HG03571 (cell line): ENCODE results near the gene TMEM156.
"Not testable (repeated sequence)": the region's sequence is repeated elsewhere in the genome, so short reads cannot be mapped to it uniquely, and the experiment has no call there.

Source experiments
- ATAC-seq: cut with Tn5 transposase; IDR thresholded peaks from one replicate; pipeline ENCODE4 v1.9.1; 2021; ENCODE audit not compliant: unreplicated experiment

Gene TMEM156

GRCh38 chr4:38993683-38994082 is 38.5 kb downstream of the TMEM156 start:
- no peak for ATAC-seq

- no peak for ATAC-seq
Observed at GRCh38 chr4:38990241-38990640, 42.0 kb downstream of the TMEM156 start.

DNA sequence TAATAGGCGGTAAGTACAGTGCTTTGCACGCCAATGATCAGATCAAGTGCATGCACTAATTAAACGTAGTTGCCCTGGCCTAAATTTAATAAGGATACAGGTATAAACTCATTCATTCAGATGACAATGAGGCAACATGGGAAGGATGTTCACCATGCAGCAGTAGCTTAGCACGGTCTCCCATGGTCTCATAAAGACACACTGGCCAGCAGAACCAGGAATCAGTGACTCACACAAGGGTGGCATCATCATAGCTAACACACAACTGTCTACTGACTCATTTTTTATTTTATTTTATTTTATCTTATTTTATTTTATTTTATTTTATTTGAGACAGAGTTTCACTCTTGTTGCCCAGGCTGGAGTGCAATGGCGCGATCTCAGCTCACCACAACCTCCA is 42.7 kb downstream of the TMEM156 start:
- no peak for ATAC-seq

DNA sequence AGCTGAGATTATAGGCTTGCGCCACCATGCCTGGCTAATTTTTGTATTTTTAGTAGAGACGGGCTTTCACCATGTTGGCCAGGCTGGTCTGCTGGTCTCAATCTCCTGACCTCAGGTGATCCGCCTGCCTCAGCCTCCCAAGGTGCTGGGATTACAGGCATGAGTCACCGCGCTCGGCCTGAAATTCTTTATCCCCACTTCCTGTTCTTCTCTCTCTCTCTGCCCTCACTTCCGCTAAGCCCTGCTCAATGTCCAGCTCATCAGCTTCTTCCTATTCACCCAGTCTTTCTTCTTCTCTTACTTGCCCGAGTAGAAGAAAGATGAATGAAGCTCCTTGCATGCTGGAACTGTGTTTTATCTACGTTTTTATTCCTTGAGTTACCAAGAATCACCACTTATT is 43.9 kb downstream of the TMEM156 start:
- not testable (repeated sequence) for ATAC-seq

DNA sequence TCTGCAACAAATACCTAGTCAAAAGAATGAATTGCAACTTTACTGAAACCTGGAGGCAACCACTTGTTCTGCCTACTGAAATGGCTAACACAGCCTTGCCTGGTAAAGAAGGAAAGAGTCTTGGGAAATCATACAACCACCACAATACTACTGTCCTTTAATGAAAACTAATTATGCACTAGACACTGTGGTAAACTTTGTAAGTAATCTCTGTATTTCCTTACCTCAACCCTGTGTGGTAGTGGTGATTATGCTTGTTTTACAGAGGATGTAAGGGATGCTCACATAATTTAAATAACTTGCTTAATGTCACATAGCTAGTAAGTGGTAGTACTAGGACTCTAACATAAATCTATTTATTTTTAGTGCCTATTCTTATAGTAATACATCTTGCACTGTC is 44.7 kb downstream of the TMEM156 start:
- ATAC-seq: no peak

- no peak for ATAC-seq
Observed at GRCh38 chr4:38985410-38986100, 46.7 kb downstream of the TMEM156 start.

GRCh38 chr4:38983787-38984598 is 48.2 kb downstream of the TMEM156 start:
- ATAC-seq: no peak

GRCh38 chr4:38983291-38983690 is 48.9 kb downstream of the TMEM156 start:
- no peak for ATAC-seq

DNA sequence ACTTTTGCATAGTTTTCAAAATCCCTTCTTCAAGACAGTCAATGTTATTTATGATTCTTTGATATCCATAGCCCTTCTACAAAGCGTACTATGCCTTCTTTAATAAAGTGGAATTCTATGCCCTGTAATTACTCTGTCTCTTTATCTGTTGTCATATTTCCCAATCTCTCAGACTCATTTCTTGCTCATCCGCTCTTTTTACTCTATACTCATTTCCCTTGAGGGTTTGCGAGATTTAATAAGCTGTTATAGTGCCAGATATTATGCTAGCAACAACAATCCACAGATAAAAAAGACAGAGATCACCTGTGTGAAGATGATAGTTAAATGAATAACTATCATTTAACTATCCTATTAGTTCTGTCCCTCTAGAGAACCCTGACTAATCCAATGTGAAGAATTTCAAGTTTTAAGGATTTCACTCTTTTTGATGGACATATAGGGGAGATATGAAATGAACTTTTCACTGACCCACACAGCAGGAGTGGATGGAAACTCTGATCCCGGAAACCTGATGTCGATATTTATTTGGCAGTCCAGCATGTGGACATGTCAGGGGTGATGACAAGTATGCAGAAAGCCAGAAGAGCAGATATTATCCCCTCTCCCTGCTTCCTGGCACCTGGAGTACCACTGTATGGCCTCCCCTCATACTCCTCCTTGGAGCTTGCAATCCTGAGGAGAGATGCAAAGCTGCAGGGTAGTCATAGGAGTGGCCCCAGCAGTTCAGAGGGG is 49.7 kb downstream of the TMEM156 start:
- no peak for ATAC-seq

DNA sequence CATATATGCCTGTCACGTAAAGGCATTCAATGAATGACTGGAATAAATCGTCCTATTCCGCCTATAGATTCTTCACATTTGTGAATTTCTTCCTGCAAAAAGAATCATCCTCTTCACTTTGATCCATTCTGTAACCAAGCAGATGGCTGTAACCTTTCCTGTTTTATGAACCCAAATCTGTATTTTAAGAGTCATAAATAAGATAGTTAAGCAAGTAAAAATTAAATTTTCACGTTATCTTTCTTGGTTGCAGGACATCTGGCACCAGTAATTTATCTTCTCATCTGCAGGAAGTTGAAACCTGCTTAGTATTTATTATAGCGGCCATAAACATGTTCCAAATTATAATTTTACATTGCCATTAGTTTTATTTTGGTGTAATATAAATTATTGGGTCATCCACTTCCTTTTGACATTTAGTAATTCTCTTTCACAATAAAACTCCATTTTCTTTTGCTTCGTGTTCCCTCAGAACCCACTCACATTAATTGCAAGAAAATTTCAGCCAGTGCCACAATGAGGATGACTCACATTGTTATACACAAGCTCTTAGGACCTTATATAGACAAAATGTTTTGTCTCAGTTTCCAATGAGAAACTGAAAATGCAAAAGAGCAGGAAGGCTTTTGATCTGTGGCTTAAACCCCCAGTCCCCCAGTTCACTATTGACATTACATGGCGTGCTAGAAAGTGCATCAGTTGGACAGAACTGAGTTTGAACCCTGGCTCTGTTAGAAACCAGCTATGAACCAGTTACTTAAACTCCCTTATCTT is 51.1 kb downstream of the TMEM156 start:
- ATAC-seq: no peak

DNA sequence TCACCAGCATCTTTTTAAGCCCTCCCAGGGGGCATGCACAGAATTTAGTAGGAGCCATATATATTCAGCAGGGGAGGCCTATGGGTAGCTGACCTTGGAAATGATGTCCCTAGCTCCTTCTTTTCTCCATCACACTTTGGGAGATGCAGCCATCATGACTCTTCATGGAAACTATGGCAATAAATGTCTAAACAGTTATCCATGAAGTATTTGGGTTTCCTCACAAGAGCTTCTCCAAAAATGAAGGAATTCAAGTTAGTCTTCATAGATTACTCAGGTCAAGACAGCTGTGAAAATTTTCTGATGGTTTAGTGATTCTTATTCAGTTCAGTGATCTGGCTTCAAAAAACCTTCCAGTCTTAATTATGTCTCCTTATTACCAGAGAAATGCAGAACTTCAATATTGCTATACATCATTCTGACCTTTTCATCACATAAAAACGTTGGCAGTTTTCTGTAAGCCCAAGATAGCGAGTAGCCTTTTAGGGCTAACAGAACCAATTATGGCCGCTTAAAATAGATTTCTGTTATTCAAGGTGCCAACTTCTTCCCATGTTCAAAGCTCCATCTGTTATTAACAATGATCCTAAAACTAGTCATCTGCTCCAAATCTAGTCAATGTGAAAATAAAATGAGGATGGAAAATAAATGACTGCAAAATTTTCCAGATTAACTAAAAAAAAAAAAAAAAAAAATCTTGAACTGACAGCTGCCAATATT is 52.5 kb downstream of the TMEM156 start:
- ATAC-seq: no peak

- no peak for ATAC-seq
Observed at GRCh38 chr4:38979081-38979480, 53.1 kb downstream of the TMEM156 start.

- ATAC-seq: no peak
Observed at GRCh38 chr4:38976308-38976707, 55.9 kb downstream of the TMEM156 start.

- ATAC-seq: no peak
Observed at GRCh38 chr4:38968668-38969067, 63.5 kb downstream of the TMEM156 start.

- ATAC-seq: no peak
Observed at GRCh38 chr4:38967260-38968095, 64.7 kb downstream of the TMEM156 start.

GRCh38 chr4:38965866-38966265 is 66.3 kb downstream of the TMEM156 start:
- ATAC-seq: no peak

GRCh38 chr4:38964942-38965775 is 67.0 kb downstream of the TMEM156 start:
- ATAC-seq: no peak

DNA sequence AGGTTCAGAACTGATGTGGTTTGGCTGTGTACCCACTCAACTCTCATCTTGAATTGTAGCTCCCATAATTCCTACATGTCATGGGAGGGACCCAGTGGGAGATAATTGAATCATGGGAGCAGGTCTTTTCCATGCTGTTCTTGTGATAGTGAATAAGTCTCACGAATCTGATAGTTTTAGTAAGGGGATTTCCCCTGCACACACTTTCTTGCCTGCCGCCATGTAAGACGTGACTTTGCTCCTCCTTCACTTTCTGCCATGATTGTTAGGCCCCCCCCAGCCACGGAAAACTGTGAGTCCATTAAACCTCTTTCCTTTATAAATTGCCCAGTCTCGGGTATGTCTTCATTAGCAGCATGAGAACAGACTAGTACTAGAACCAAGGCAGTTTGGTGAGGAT is 73.0 kb downstream of the TMEM156 start:
- ATAC-seq: not testable (repeated sequence)
